ENCODE data around the gene GLIS1. TPM values are rescaled to one million over a fixed set of nuclear protein-coding genes. Genes with fewer than 3 reads are reported as not detected.

GLIS1 gene
- total RNA-seq, 1 experiment from 2014 or later, result not detected

DNA sequence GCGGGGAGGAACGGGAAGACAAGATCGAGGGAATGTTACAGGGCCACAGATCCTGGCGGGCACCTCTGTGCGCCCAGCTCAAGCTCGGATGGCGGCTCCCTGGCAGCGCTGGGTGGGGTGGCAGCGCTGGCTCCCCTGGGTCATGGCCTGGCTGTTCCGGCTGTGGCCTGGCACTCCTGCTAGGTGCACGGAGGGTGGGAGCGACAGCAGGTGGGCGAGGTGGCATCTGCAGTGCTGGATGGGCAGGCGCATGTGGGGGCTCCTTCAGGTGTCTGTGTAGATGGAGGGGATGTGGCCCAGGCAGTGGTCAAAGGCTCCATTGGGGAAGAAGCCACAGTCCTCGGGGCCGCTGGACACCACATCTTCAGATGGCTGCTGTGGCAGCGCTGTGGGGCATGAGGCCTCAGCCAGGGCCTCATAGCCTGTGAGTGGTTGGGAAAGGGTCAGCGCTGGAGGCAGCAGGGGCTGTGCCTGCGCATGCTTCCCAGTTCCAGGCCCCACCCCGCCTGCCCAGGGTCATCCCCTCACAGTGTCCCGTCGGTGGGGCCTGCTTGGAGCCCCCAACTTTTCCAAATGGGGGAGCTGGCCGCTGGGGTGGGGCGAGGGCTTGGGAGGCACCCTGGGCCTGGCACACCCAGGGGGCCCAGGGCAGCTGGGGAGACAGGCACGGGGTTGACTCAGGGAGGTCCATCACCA, 232.5 kb downstream of the GLIS1 start:
- no peaks in the 10 kb centered on the region for H3K4me1 ChIP-seq (replicated peaks; ENCODE audit: insufficient read depth)
- H3K4me3 ChIP-seq, result no peak overlapping the region
- H3K4me2 ChIP-seq, result no peak overlapping the region
- H3K36me3 ChIP-seq (ENCODE audit: low read depth), result no peaks in the 10 kb centered on the region
- H4K20me1 ChIP-seq (ENCODE audit: insufficient read depth), result no peaks in the 10 kb centered on the region
- intact Hi-C loops (cut with micrococcal nuclease; ENCODE audit: unreplicated experiment), result no loop called here
- H2AFZ ChIP-seq, result no peak overlapping the region
- no peaks in the 10 kb centered on the region for H3F3A ChIP-seq (ENCODE audit: insufficient read depth, low read depth)
- DNase-seq, result no peak
- H3K9me2 ChIP-seq (ENCODE audit: insufficient read depth), result no peaks in the 10 kb centered on the region
- BruUV-seq (replicated peaks), result no TSS peak
- 0 out of 2 replicates have a peak, but pooled peaks cover 1% of the 10 kb centered on the region for H3K27me3 ChIP-seq (ENCODE audit: insufficient read depth, low read depth)
- ChIA-PET CTCF (no interaction called here), POLR2A (ENCODE audit: unreplicated experiment) (interaction anchor here (0.6 kb wide), 1 partner anchor 25 kb away, joined by 3 read pairs; no protein-coding TSS in a partner anchor)
- no peak overlapping the region for H3K27ac ChIP-seq
- H3K9me3 ChIP-seq (ENCODE audit: insufficient read depth, low read depth), result no peaks in the 10 kb centered on the region
- TF ChIP-seq, protein P1, sequence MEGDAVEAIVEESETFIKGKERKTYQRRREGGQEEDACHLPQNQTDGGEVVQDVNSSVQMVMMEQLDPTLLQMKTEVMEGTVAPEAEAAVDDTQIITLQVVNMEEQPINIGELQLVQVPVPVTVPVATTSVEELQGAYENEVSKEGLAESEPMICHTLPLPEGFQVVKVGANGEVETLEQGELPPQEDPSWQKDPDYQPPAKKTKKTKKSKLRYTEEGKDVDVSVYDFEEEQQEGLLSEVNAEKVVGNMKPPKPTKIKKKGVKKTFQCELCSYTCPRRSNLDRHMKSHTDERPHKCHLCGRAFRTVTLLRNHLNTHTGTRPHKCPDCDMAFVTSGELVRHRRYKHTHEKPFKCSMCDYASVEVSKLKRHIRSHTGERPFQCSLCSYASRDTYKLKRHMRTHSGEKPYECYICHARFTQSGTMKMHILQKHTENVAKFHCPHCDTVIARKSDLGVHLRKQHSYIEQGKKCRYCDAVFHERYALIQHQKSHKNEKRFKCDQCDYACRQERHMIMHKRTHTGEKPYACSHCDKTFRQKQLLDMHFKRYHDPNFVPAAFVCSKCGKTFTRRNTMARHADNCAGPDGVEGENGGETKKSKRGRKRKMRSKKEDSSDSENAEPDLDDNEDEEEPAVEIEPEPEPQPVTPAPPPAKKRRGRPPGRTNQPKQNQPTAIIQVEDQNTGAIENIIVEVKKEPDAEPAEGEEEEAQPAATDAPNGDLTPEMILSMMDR (conservative IDR thresholded peaks at IDR 0.05), result no peak
- no peak for TF ChIP-seq EZH2 (IDR thresholded peaks at IDR 0.05; ENCODE audit: low read depth)
- H3K79me2 ChIP-seq (ENCODE audit: low read depth), result no peaks in the 10 kb centered on the region

DNA sequence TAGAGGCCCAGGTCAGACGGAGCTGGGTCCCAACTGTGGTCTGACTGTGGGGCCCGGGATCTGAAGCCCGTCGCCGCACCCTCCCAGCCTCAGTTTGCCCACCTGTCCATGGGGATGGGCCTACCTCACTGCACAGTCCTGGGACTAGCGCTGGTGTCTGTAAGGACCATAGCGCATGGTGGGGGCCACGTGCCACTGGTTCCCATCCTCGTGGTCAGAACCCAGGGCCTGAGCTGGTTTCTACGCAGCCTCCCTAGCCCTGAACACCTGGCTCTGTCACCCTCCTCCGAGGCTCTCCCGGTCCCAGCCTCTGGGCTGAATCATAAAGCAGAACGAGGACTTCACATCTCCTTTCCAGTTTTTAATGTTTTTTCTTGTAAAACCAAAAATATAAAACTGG, 233.1 kb downstream of the GLIS1 start:
- ChIA-PET POLR2A (ENCODE audit: unreplicated experiment) (interaction anchor here (0.6 kb wide), 1 partner anchor 26 kb away, joined by 3 read pairs; no protein-coding TSS in a partner anchor), CTCF (no interaction called here)
- no peaks in the 10 kb centered on the region for H4K20me1 ChIP-seq (ENCODE audit: insufficient read depth)
- BruUV-seq (replicated peaks), result no TSS peak
- H3K4me1 ChIP-seq (replicated peaks; ENCODE audit: insufficient read depth), result no peaks in the 10 kb centered on the region
- TF ChIP-seq EZH2 (IDR thresholded peaks at IDR 0.05; ENCODE audit: low read depth), result no peak
- TF ChIP-seq, protein P1 (conservative IDR thresholded peaks at IDR 0.05), result no peak
- no peaks in the 10 kb centered on the region for H3K9me2 ChIP-seq (ENCODE audit: insufficient read depth)
- no peak overlapping the region for H3K27ac ChIP-seq
- DNase-seq, result no peak
- no peaks in the 10 kb centered on the region for H3F3A ChIP-seq (ENCODE audit: insufficient read depth, low read depth)
- H3K79me2 ChIP-seq (ENCODE audit: low read depth), result no peaks in the 10 kb centered on the region
- no peak overlapping the region for H2AFZ ChIP-seq
- no peak overlapping the region for H3K4me2 ChIP-seq
- H3K9me3 ChIP-seq (ENCODE audit: insufficient read depth, low read depth), result no peaks in the 10 kb centered on the region
- no peaks in the 10 kb centered on the region for H3K36me3 ChIP-seq (ENCODE audit: low read depth)
- H3K27me3 ChIP-seq (ENCODE audit: insufficient read depth, low read depth), result peaks cover 6% of the 10 kb centered on the region
- no peak overlapping the region for H3K4me3 ChIP-seq
- intact Hi-C loops (cut with micrococcal nuclease; ENCODE audit: unreplicated experiment), result no loop called here

DNA sequence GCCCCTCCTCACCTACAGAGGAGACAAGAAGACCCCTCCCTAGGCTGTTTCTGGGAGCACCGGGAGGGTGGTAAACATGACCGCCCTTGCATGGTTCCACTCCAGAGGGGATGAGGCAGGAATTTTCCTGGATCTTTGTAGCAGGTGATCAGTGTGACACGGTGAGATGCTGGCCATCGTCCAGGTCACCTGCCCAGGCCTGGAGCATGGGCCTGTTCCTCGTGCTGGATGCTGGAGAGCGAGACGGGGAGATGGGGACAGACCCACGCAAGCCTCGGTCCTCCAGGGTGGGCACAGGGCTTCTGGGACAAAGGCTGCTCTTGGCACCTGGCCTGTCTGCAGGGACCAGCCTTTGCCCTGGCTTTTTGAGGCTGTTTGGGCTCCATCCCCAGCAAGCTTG, 233.6 kb downstream of the GLIS1 start:
- no peaks in the 10 kb centered on the region for H3K36me3 ChIP-seq (ENCODE audit: low read depth)
- no TSS peak for BruUV-seq (replicated peaks)
- H3K27ac ChIP-seq, result no peak overlapping the region
- H3K9me2 ChIP-seq (ENCODE audit: insufficient read depth), result no peaks in the 10 kb centered on the region
- no peaks in the 10 kb centered on the region for H3K4me1 ChIP-seq (replicated peaks; ENCODE audit: insufficient read depth)
- H3F3A ChIP-seq (ENCODE audit: insufficient read depth, low read depth), result no peaks in the 10 kb centered on the region
- H4K20me1 ChIP-seq (ENCODE audit: insufficient read depth), result no peaks in the 10 kb centered on the region
- no peak for TF ChIP-seq EZH2 (IDR thresholded peaks at IDR 0.05; ENCODE audit: low read depth)
- TF ChIP-seq, protein P1 (conservative IDR thresholded peaks at IDR 0.05), result no peak
- H3K9me3 ChIP-seq (ENCODE audit: insufficient read depth, low read depth), result no peaks in the 10 kb centered on the region
- no peak overlapping the region for H3K4me2 ChIP-seq
- DNase-seq, result no peak
- ChIA-PET CTCF (no interaction called here), POLR2A (ENCODE audit: unreplicated experiment) (no interaction called here)
- no peak overlapping the region for H3K4me3 ChIP-seq
- no peak overlapping the region for H2AFZ ChIP-seq
- intact Hi-C loops (cut with micrococcal nuclease; ENCODE audit: unreplicated experiment), result no loop called here
- H3K27me3 ChIP-seq (ENCODE audit: insufficient read depth, low read depth), result peaks cover 11% of the 10 kb centered on the region
- H3K79me2 ChIP-seq (ENCODE audit: low read depth), result no peaks in the 10 kb centered on the region

All from PC-9 (cell line).